NCI-H446 (cell line): ENCODE data around the gene CHD6.

ENCODE experiments used
- DNase-seq, 2 experiments: peaks; one replicate each; lab custom pipeline; 2025; lab: John Stamatoyannopoulos, UW

The CHD6 gene

DNA sequence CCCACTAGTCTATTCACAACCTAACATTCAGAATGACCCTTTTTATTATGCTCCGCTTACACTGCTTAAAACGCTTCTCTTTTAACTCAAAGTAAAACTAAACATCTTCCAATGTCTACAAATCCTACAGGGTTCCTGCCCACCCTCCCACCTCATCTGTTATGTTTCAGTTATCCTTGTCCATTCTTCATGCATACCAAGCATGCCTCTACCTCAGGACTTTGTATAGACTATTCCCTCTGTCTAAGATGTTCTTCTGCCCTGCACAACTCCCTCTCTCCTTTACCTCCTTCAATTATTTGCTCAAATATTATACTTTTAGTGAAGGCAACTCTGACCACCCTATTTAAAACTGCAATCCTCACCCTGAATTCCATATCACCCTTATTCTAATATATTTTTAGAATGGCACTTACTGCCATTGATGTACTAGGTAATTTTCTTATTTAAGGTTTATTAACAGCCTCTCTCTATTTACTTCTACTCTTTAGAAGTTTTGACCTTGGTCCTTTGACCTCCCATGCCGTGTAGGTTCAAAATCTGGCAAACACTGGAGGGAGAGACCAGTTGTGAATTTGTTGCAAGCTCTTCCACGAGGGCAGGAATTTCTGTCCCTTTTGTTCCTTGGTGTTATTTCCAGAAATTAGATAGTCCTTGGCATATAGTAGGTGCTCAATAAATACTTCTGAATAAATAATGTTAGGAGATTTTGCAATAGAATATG lies 111.8 kb downstream of the CHD6 start:
- no peak for DNase-seq

DNA sequence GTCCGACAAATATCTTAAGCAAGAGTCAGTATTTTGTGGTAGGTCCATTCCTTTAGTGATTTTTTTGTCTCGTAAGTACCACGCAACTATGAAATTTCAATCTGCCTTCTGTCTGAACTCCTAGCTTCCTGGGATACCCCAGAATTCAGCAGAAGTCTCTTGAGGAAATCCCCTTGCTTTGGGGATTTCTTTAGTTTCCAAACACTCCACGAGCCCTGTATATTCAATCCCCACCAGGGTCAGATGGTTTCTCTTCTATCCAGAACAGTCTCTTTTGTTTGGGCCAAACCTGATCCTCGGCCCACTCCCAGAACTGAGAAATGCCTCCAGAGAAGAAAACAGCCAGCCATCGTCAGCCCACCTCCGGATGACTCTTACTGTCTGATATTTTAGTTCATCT lies 113.0 kb downstream of the CHD6 start:
- no peak for DNase-seq

DNA sequence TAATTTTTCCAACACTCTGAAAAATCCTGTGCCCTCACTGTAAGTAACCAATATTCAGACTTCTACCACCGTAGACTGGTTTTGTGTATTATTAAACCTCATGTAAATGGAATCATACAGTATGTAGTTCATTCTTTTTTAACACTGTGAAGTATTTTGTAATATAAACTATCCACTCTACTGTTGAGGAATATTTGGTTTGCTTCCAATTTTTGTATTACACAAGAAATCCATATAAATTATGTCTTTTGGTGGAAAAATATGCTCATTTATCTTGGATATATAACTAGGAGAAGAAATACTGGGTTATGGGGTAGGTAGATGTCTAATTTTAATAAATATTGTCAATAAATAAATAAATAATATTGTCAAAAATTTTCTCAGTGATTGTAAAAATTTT lies 116.8 kb downstream of the CHD6 start:
- no peak for DNase-seq

DNA sequence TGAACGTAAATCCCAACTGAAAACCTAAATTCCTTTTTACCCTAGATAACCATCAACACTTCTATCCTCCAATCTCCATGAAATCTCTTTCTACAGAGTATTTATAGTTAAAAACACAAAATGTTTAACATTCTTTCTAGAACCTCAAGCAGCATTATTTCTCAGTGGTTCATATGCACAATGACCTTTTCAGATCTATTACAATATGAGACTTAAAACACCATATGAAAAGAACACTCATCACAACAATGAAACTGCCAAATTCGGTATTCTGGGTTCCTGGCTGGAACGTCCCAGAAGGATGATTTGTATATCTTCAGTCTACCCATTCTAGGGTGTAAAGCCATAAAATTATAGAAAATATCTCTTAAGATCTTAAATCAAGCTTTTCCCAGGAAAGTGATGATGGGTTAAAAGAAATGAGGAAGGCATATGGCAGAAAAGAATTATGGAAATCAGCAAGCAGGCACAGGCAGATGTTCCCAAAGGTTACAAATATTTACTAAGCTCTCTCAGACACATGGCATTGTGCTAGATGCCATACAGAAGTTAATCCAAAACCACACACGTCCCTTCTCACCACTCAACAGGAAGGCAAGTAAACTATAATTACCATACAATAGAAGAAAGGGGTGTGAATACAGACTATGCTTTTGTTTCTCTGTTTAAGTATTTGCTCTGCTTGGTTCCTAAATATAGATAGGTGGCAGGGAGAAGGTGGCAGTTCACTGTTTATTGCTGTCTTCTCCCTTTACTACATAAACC lies 118.0 kb downstream of the CHD6 start:
- no peak for DNase-seq

DNA sequence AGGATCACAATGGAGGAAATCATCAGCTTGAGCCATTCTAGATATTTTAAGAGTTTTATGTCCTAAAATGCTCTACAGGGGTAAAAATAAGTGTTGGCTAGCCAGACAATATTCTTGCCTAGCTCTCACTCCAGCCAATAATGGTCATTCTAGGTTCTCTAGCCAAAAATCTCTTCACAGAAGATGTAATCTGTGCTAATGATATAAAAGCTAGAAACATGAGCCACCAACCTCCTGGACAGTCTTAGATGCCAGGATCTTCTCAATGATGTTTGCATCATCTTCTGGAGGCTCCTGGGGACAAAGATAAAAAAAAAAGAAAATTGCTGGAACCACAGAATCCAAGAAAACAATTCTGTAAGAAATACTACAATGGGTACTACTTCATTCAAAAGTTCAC lies 119.1 kb downstream of the CHD6 start:
- no peak for DNase-seq

DNA sequence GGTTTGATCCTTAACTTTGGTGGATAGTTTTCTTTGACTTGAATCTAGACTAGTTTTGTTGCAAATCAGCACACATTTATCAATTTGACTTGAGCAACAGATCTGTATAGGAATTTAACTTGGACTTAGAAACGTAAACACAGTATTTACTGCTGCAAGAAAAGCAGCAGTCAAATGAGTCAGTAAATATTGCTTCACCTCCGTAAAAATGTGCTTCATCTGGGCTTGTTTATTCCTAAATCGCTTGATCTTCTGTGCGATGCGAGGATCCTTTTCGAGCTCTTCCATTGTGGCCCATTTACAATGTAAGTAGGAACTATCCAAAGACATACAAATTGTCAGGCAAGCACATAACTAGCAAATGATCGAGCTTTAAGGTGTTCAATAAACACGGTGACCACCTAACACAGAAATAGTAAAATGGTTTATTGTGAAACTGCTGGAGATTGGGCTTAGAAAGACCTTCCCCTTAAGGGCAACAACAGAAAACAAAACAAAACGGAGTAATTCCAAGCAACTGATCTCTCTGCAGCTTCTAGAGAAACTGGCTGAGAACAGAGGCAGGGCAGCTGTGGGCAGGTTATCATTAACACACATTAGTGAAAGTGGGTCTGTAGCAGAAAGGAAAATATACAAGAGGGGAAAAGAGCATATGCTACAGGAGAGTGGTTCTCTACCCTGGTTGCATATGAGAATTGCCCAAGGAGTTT lies 120.8 kb downstream of the CHD6 start:
- DNase-seq, result no peak

DNA sequence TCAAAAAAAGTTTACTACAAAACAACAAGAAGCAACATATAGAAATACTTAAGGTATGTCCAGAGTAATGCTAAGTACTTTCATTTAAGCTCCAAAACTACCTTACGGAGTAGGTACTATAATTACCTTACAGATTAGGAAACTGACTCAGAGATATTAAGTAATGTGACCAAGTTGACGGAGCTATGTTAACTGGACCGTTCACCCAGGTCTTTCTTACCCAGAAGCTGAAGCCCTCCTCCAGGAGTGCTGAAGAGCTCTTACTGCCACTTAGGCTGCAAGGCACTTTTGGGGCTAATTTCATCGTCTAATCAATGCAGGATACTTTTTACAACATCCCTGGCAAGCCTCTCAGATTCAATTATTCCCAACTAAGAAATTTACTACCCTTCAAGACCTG lies 123.7 kb downstream of the CHD6 start:
- no peak for DNase-seq

DNA sequence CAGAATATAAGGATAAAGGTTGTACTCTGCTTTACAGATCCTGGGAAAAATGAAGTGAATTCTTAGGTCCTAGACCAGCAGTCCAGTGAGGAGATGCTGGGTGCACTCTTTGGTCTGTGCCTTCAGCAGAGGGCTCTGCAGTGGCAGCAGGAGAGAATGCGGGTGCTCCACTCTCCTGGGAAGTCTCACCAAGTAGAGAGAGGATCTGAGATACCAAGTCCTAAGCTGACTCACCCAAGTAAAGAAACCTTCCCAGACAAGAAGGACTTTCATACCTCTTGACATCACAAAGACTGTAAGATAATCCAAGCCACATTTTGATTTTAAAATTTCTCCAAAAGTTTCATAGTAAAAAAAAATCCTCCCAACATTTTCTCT lies 134.6 kb downstream of the CHD6 start:
- no peak for DNase-seq

DNA sequence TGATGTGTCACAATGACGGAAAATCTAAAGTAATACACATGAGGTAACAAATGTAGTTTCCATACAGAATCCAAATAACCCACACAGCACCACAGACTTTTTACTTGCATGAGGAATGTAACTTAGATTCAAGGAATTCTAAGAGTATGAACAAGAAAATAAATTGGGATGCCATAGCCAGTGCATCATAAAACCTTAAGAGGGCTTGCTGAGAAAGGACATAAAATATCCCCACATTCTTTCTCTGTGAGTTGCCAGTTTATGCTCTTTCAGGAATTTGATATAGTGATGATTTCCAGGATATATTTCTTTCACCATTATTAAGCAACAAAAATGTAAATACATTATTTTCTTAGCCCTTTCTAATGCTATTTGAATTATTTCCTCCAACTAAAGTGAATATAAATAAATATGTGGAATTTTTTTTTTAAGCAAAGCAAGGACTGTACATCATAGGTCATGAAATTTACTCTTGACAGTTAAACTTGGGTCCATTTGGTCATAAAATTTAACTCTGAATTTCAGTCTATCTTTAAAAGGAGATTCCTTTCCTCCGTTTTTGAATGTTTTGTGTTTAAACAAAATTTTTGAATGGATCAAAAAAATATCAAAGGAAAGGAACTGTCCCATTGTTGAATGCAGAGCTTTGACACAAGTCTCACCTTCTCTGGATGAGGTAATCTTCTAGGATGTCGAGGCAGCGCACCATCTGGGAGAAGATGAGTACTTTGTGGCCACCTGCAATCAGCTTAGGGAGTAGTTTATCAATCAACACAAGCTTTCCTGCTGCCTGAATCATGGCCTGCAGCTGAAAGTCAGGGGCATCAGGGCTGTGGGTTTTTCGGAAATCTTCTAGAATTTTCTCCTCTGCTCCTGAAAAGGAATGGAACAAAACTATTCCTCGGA lies 135.3 kb downstream of the CHD6 start:
- no peak for DNase-seq

DNA sequence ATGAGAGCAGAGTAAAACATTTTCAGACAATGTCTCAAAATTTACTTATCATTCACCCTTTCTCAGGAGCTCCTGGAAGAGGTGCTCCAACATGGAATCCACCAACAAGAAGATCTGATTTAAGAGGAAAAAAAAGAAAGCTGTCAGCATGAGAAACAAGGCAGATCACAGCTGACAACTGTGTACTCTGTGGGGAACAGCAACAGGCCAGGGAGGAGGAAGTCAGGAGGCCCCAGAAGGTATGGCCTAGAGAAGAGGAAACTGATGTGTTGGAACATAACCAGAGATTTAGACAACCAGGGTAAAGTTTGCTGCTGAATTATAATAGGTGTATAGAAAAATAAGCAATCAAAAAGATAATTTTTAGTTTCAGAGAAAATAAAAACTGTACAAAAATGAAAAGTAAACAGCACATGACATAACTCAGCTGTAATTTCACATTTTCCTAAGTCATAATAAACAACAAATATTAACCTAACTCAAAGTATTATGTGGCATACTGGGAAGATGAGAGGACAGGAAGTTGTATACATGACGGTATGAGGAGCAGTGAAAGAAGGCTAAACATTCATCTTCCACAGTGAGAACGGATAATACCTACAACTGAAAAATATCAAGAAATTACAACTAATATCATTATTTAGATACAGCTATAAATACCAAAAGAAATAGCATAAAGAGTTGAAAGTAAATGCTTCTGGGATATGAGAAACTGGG lies 138.0 kb downstream of the CHD6 start:
- DNase-seq, result no peak

DNA sequence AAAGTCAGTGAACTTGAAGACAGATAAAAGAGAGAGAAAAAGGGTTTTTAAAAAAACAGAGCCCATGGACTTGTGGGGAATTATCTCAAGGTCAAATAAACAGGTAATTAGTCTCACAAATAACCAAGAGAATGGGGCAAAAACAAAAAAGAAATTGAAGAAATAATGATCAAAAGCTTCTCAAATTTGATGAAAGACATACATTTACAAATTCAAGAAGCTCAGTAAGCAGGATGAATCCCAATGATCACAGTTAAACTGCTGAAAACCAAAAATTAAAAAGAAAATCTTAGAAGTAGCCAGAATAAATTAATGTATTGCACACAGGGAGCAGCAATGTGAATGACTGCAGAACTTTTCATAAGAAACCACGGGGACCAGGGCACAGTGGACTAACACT lies 139.1 kb downstream of the CHD6 start:
- no peak for DNase-seq

DNA sequence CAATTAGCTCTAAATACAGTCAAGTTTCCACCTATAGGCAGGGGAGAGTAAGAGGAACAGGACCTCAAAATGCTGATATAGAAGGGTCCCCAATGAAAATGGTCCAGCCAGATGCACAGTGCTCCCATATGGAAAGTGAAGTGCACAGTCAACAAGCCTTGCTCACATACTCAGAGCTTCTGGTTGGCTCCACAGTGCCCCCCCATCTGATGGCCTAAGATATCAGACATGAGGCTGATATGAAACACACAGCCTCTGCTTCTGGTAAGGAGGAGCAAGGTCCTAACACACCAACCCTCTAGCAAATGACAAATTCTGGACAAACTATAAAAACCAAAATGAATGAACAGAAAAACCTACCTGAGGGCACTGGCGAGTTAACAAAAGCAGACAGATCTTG lies 140.2 kb downstream of the CHD6 start:
- no peak for DNase-seq

DNA sequence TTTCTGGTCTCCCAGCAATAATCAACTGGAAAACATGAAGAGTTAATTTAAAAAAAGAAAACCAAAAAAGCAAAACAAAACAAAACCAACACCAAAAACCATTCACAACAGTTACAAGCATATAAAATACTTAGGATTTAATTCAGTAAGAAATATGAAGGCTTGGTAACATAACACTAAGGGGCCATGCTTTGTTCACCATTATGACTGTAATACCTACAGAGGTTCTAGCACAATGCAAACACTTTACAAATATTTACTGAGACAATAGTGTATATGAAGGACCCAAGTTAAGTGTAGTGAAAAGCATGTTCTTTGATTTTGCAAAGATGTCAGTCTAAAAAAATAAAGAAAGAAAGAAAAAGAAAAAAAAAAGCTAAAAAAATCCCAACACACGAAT lies 141.7 kb downstream of the CHD6 start:
- DNase-seq, result no peak

DNA sequence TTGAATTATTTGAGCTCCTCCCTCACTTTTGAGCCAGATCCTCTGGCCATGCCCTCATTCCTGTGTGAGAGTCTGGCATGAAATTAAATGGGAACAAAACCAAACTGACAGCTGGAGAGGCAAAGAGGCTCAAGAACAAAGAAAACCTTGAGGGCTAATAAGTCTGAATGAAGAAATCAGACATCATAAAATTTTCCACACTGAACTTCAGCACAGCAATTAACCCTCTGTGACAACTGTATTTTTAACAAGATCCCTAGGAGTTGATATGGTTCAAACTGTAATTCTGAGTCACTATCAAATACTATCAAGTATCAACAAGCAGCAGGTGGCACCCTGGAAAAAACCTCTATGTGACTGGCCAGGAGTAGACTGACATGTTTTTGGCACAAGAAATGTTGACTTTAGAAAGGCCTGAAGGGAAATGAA lies 142.2 kb downstream of the CHD6 start:
- peak; percentile 88 to 92 for DNase-seq

DNA sequence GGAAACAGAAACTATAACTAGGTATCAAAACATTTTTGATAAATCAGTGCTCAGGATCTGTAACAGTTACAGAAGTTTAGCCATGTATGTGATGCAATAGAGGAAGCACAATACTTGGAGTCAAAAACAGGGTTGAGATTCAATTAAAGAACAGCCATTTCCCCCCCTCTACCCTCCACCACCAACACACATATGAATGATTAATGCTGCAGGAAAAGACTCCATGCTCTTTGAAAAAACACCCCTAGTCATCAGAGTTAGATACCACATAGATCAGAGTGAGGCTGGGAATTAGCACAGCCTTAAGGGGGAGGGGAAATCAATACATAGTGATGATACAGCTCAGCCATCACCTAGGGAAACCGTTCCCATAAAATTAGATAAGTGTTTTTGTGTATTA lies 142.7 kb downstream of the CHD6 start:
- DNase-seq, result no peak

DNA sequence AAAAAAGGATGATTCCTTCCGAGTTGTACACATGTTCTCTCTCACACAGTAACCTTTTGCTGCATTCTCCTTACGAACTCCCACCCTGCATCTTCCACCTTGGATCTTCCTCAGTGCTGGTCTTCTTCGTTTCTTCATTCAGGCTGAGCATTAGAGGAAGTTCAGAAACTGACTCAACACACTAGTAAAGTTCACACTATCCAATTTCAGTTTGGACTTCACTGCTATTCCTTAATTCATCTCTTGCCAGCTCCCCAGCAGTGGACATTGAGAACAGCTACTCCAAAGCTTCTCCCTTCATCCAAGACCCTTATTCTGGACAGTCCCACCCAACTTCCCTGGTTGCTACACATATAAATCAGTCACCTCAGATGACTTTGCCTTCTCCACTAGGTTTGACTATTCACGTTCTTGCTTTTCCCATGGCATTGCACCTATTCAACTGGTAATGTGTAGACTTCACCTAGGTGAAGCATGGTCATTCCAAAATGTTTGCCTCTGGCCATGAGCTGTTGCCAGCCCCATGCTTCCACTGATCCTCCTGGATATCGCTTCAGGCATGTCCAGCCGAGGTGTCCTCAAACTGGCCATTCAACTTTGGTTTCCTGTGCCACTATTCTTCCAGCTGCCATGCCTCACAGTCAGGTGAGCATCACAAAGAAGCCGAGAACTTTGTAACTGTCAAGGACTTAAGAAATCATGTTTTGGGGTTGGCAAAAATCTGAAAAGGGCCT lies 147.6 kb downstream of the CHD6 start:
- no peak for DNase-seq

DNA sequence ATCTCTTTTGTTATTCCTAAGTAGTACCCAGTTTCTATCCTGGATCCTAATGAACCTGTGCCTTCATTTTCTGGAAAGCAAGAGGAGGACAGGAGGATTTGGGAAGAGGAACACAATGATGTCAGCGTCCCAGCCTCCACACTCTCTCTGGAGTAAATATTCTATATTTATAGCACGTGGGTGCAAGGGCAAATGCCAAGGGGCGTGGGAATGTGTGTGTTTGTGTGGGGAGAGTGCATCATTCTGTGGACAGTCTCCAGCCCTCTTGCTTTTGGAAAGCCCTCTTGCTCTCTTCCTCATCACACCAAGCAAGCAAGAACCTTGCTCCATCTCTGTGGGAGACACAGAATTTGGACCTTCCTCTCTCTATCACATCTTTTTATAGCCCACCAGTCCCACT lies 148.3 kb downstream of the CHD6 start:
- no peak for DNase-seq

DNA sequence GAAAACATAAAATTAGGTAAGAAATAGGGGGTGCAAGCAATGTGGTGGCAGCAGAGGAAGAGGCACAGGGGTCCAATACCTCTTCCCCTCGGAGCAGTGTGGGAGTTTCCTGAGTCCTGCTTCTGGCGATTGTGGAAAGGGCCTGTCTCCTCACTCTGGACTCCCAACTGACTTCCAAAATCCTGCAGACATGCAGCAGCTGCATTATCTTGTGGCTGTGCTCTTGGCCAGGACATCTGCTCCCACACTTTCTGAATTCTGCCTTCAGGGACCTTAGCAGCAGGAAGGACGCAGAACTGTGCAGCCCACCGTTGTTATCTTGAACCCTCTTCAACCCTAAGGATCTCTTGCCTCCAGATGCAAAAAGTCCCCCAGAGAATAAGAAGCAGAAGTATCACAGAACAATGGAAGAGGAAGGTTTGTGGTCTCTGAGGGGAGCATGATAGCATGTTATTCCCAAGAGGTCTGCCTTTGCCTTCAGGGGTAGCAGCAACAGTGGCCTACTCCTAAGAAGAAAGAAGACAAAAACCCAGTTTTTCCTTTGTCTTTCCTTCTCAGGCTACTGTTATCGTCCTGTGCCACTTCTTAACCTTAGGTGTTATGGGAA lies 149.1 kb downstream of the CHD6 start:
- no peak for DNase-seq

DNA sequence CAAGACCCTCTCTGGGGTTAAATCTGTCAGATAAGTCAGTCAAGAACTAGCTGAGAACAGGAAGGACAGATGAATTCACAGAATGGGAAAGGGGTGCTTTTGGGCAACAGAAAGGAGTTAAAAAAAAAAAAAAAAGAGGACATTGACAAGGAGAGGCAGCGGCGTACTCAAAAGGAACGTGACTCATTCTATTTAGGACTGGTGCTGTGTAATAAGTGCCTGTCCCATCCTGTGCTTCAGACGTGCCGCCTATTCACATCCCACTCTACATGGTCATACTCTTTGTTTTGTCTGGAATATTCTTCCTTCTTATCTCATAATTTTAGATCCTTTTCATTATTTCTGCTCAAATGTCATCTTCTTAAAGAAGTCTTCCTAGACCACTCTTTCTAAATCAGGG lies 150.5 kb downstream of the CHD6 start:
- DNase-seq, result no peak

DNA sequence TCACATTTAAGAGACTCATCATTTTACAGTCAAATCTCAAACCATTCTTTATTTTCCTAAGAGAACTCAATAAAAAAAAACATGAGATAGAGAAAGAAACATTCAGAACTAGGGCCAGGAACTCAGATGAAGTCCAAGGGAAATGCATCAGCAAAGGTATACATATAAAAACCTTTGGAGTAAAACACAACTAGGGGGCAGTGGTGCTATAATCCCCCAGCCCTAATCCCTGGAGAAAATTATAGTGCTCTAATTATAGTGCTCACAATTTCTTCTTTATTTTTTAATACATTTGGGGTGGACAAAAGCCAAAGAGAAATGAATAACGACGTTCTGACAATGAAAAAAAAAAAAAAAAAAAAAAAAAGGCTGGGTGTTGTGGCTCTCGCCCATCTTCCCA lies 151.0 kb downstream of the CHD6 start:
- no peak for DNase-seq
